Measurements from ENCODE around the gene ADCY9.
"Not testable (repeated sequence)": the region's sequence is repeated elsewhere in the genome, so short reads cannot be mapped to it uniquely, and the experiment has no call there.

ADCY9 gene

GRCh38 chr16:4116325-4117249 lies at the start of gene ADCY9:
Gene ADCY9, minus strand, starts transcription at chr16:4116442. Its CDS starts 1,000 bp downstream, at chr16:4115442.
- DNase-seq (ENCODE audit: low read depth in 2 of 2), result peak; percentile 67 to 72

GRCh38 chr16:4160658-4161430 lies 44.6 kb upstream of the ADCY9 start:
- DNase-seq (ENCODE audit: low read depth in 2 of 2), result no peak

GRCh38 chr16:4159726-4160125 lies 43.5 kb upstream of the ADCY9 start:
- no peak for DNase-seq (ENCODE audit: low read depth in 2 of 2)

- DNase-seq (ENCODE audit: low read depth in 2 of 2), result no peak
Observed at GRCh38 chr16:4158143-4159093, 42.2 kb upstream of the ADCY9 start.

- no peak for DNase-seq (ENCODE audit: low read depth in 2 of 2)
Observed at GRCh38 chr16:4157376-4157825, 41.2 kb upstream of the ADCY9 start.

GRCh38 chr16:4156503-4156902 lies 40.3 kb upstream of the ADCY9 start:
- DNase-seq (ENCODE audit: low read depth in 2 of 2), result not testable (repeated sequence)

GRCh38 chr16:4153364-4153763 lies 37.1 kb upstream of the ADCY9 start:
- DNase-seq (ENCODE audit: low read depth in 2 of 2), result not testable (repeated sequence)

- DNase-seq (ENCODE audit: low read depth in 2 of 2), result no peak
Observed at GRCh38 chr16:4152267-4152666, 36.0 kb upstream of the ADCY9 start.

GRCh38 chr16:4147236-4147635 lies 31.0 kb upstream of the ADCY9 start:
- no peak for DNase-seq (ENCODE audit: low read depth in 2 of 2)

- DNase-seq (ENCODE audit: low read depth in 2 of 2), result no peak
Observed at GRCh38 chr16:4142268-4142667, 26.0 kb upstream of the ADCY9 start.

- DNase-seq (ENCODE audit: low read depth in 2 of 2), result no peak
Observed at GRCh38 chr16:4141604-4142003, 25.4 kb upstream of the ADCY9 start.

GRCh38 chr16:4140652-4141051 lies 24.4 kb upstream of the ADCY9 start:
- DNase-seq (ENCODE audit: low read depth in 2 of 2), result no peak

GRCh38 chr16:4139968-4140367 lies 23.7 kb upstream of the ADCY9 start:
- no peak for DNase-seq (ENCODE audit: low read depth in 2 of 2)

GRCh38 chr16:4138713-4139112 lies 22.5 kb upstream of the ADCY9 start:
- no peak for DNase-seq (ENCODE audit: low read depth in 2 of 2)

GRCh38 chr16:4137438-4137837 lies 21.2 kb upstream of the ADCY9 start:
- no peak for DNase-seq (ENCODE audit: low read depth in 2 of 2)

GRCh38 chr16:4136229-4136813 lies 20.1 kb upstream of the ADCY9 start:
- DNase-seq (ENCODE audit: low read depth in 2 of 2), result no peak

GRCh38 chr16:4135537-4135936 lies 19.3 kb upstream of the ADCY9 start:
- no peak for DNase-seq (ENCODE audit: low read depth in 2 of 2)

GRCh38 chr16:4133897-4134372 lies 17.7 kb upstream of the ADCY9 start:
- no peak for DNase-seq (ENCODE audit: low read depth in 2 of 2)

GRCh38 chr16:4131621-4132020 lies 15.4 kb upstream of the ADCY9 start:
- DNase-seq (ENCODE audit: low read depth in 2 of 2), result no peak

- no peak for DNase-seq (ENCODE audit: low read depth in 2 of 2)
Observed at GRCh38 chr16:4124535-4125294, 8.5 kb upstream of the ADCY9 start.

All from stimulated activated CD4-positive, alpha-beta T cell treated with anti-CD3 and anti-CD28 coated beads, Interleukin-1b, Interleukin-23, amount 100 ng/mL, for 4 hours (primary cell).